ENCODE data around the gene TGM3.

DNA sequence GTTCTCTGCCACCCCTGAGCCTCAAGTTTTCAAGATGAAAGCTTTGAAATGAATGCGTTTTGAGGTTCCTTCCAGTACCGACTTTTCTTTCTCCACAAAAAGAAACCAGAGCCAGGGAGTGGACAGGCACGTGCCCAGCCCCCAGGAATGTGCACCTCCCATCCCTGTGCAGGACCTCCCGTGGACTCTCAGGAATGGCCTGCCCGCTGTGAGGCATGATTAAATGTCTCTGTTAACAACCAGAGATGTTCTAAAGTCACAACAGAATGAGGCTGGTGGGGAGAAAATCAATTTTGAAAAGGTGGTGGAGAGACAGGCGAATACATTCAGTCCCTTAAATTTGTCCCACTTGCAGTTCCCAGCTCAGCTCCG, 1.5 kb downstream of the TGM3 start:
- no peak for TF ChIP-seq CTCF (conservative IDR thresholded peaks at IDR 0.05; ENCODE audit: low read depth, low read length)
- TF ChIP-seq POLR2A (IDR thresholded peaks at IDR 0.05; ENCODE audit: low read depth, low read length), result no peak
- no peak for TF ChIP-seq MAFK (IDR thresholded peaks at IDR 0.05; ENCODE audit: low read depth, low read length)
- TF ChIP-seq MXI1 (IDR thresholded peaks at IDR 0.05; ENCODE audit: borderline replicate concordance, low read depth, low read length), result no peak
- TF ChIP-seq RAD21 (IDR thresholded peaks at IDR 0.05; ENCODE audit: low read length), result no peak
- no peak for TF ChIP-seq USF2 (IDR thresholded peaks at IDR 0.05; ENCODE audit: low read depth, low read length)
- no peak for TF ChIP-seq SMC3 (IDR thresholded peaks at IDR 0.05; ENCODE audit: low read depth, low read length)
- TF ChIP-seq CHD1 (IDR thresholded peaks at IDR 0.05; ENCODE audit: low read depth, low read length), result no peak
- no peak for TF ChIP-seq RCOR1 (IDR thresholded peaks at IDR 0.05; ENCODE audit: insufficient replicate concordance, low read length)
